GM12875 (cell line): Measurements from ENCODE around the gene HSPA12A.

Experiments
- H3K4me3 ChIP-seq: one replicate; pipeline ENCODE4 v1.5.1; 2011; ENCODE audit warnings: low read depth, low read length, control low read depth
- CTCF ChIP-seq: IDR thresholded peaks from 2 replicates; pipeline ENCODE4 v1.5.1; 2011; ENCODE audit warnings: low read depth, mild to moderate bottlenecking, control low read depth, inconsistent platforms, low read length, moderate library complexity, borderline replicate concordance; ENCODE audit not compliant: insufficient read depth

The HSPA12A gene

GRCh38 chr10:116674901-116675423 lies 67.4 kb downstream of the HSPA12A start:
- no peak overlapping the region for H3K4me3 ChIP-seq
- TF ChIP-seq CTCF = no peak

GRCh38 chr10:116673866-116674265 lies 68.5 kb downstream of the HSPA12A start:
- H3K4me3 ChIP-seq = no peak overlapping the region
- TF ChIP-seq CTCF = no peak

- TF ChIP-seq CTCF = no peak
- no peak overlapping the region for H3K4me3 ChIP-seq
Observed at GRCh38 chr10:116672891-116673290, 69.5 kb downstream of the HSPA12A start.

- TF ChIP-seq CTCF = no peak
- H3K4me3 ChIP-seq = no peak overlapping the region
Observed at GRCh38 chr10:116671274-116671926, 71.0 kb downstream of the HSPA12A start.

- no peak for TF ChIP-seq CTCF
- no peak overlapping the region for H3K4me3 ChIP-seq
Observed at GRCh38 chr10:116670706-116671105, 71.7 kb downstream of the HSPA12A start.

GRCh38 chr10:116669832-116670644 lies 72.3 kb downstream of the HSPA12A start:
- no peak for TF ChIP-seq CTCF
- no peak overlapping the region for H3K4me3 ChIP-seq
